HepG2 (cell line): ENCODE measurements around the gene ITGA7. TPM values are rescaled to one million over a fixed set of nuclear protein-coding genes. Genes with fewer than 3 reads are reported as not detected.

Experiments used
- ATAC-seq: fragments of 200-7000 bp; cut with Tn5 transposase; 3 replicates; pipeline ENCODE4 v1.9.1; 2020; ENCODE audit warnings: mild to moderate bottlenecking, moderate library complexity
- BruUV-seq: library from RNA; stranded (reverse); fragments of 400-500 nt; replicated peaks from 2 replicates; lab custom pipeline; 2021; lab: Mats Ljungman, UMichigan
- CTCF ChIA-PET: fragments of 300-600 bp; formaldehyde crosslinking; extraction: SDS; loops from one replicate; lab custom pipeline; 2021; ENCODE audit warnings: low total read pairs, inconsistent platforms, low intra/inter-chr PET ratio; lab: Yijun Ruan, JAX
- POLR2A ChIA-PET: fragments of 350-600 bp; sonication (Branson Sonifier 250); formaldehyde crosslinking; loops from one replicate; lab custom pipeline; 2020; ENCODE audit warnings: antibody characterized with exemption, inconsistent platforms; lab: Yijun Ruan, JAX
- DNase-seq: peaks from one replicate; pipeline ENCODE4 v3.0.0-alpha.2; 2015; ENCODE audit warnings: low spot score
- FAIRE-seq: peaks from 3 replicates; lab custom pipeline; 2011; peaks lifted over from hg19 to GRCh38; lab: Jason Lieb, UNC
- H2AFZ ChIP-seq: one replicate; pipeline ENCODE4 v1.6.1; 2011; ENCODE audit warnings: low read length, inconsistent platforms
- H3K27ac ChIP-seq: fragments of 300-600 bp; 3 replicates; pipeline ENCODE4 v1.8.0; 2011; ENCODE audit warnings: mixed run types, mild to moderate bottlenecking, mixed read lengths, low read length, inconsistent platforms; ENCODE audit not compliant: insufficient read depth; ENCODE audit errors: extremely low read length
- H3K27me3 ChIP-seq, 2 experiments: fragments of 200-600 bp in 1 of 2; 2 replicates in 1 of 2; 3 replicates in 1 of 2; pipeline versions ENCODE4 v1.6.0 to v1.8.0; 2011; ENCODE audit warnings: low read length in 2 of 2, mild to moderate bottlenecking in 2 of 2, moderate library complexity in 2 of 2, inconsistent platforms in 1 of 2; ENCODE audit not compliant: insufficient read depth in 2 of 2, control insufficient read depth in 1 of 2
- H3K36me3 ChIP-seq, 2 experiments: fragments of 200-600 bp in 1 of 2; replicated peaks in 1 of 2; 2 replicates in 1 of 2; 3 replicates in 1 of 2; pipeline versions ENCODE4 v1.5.1 to v1.8.0; 2011; ENCODE audit warnings: low read length in 2 of 2, inconsistent platforms in 1 of 2; ENCODE audit not compliant: insufficient read depth in 2 of 2, control insufficient read depth in 1 of 2
- H3K4me1 ChIP-seq: 2 replicates; pipeline ENCODE4 v1.5.1; 2012; ENCODE audit warnings: low read length, inconsistent platforms; ENCODE audit not compliant: insufficient read depth
- H3K4me2 ChIP-seq: 2 replicates; pipeline ENCODE4 v1.6.0; 2011; ENCODE audit warnings: low read depth, low read length, inconsistent platforms
- H3K4me3 ChIP-seq, 3 experiments: fragments of 200-600 bp in 1 of 3; sonication (generic), shearing (Covaris generic) in 1 of 3; replicated peaks in 1 of 3; 2 replicates each; pipeline ENCODE4 v1.5.1; 2011 to 2016; ENCODE audit warnings: low read length in 3 of 3, inconsistent platforms in 2 of 3, low read depth in 2 of 3, mild to moderate bottlenecking in 2 of 3, control low read depth in 1 of 3, mixed read lengths in 1 of 3; ENCODE audit not compliant: insufficient read depth in 1 of 3
- H3K79me2 ChIP-seq: one replicate; pipeline ENCODE4 v1.6.1; 2011; ENCODE audit warnings: low read length, inconsistent platforms; ENCODE audit not compliant: insufficient read depth
- H3K9ac ChIP-seq: 2 replicates; pipeline ENCODE4 v1.6.0; 2011; ENCODE audit warnings: mild to moderate bottlenecking, low read depth, low read length, inconsistent platforms; ENCODE audit not compliant: insufficient read depth
- H3K9me3 ChIP-seq: 2 replicates; pipeline ENCODE4 v1.5.1; 2012; ENCODE audit warnings: mild to moderate bottlenecking, low read length
- H4K20me1 ChIP-seq: 2 replicates; pipeline ENCODE4 v1.6.0; 2011; ENCODE audit warnings: inconsistent platforms, mild to moderate bottlenecking, low read length, moderate library complexity; ENCODE audit not compliant: insufficient read depth
- EP300 ChIP-seq, 3 experiments: sonication (generic) in 1 of 3; formaldehyde crosslinking in 1 of 3; IDR thresholded peaks; 2 replicates each; pipeline versions ENCODE4 v1.5.1 to v1.6.1; 2011 to 2020; ENCODE audit warnings: low read depth in 2 of 3, low read length in 2 of 3, borderline replicate concordance in 1 of 3, improper control_type of control experiment in 1 of 3, mild to moderate bottlenecking in 1 of 3, missing genetic modification reagents in 1 of 3, moderate library complexity in 1 of 3
- FOSL1 ChIP-seq: sonication (generic); formaldehyde crosslinking; IDR thresholded peaks from 2 replicates; pipeline ENCODE4 v1.9.0; 2021; ENCODE audit warnings: missing genetic modification reagents, borderline replicate concordance
- HOMEZ ChIP-seq: IDR thresholded peaks from 2 replicates; pipeline ENCODE4 v1.6.1; 2016; ENCODE audit warnings: low read depth
- POLR2AphosphoS5 ChIP-seq: IDR thresholded peaks from 2 replicates; pipeline ENCODE4 v1.6.1; 2012; ENCODE audit warnings: low read depth, low read length
- ZNF740 ChIP-seq: sonication (generic); formaldehyde crosslinking; IDR thresholded peaks from 2 replicates; pipeline ENCODE4 v1.4.0; 2020; ENCODE audit warnings: missing genetic modification reagents
- WGBS: methylation state at CpG from one replicate; pipeline ENCODE4 v1.1.6; 2017; ENCODE audit warnings: low lambda C conversion rate; 5-methylcytosine and 5-hydroxymethylcytosine counted together
- in situ Hi-C: cut with HindIII; loops from 2 replicates; pipeline ENCODE4 v1.10.0; 2017; ENCODE audit warnings: low pct_unique_long_range_greater_than_20kb; ENCODE audit not compliant: extremely low pct_ligation_motif_present
- intact Hi-C: fragments of 100-400 bp; cut with micrococcal nuclease; formaldehyde crosslinking; loops from one replicate; pipeline ENCODE4 v1.10.0; 2022; ENCODE audit not compliant: unreplicated experiment
- polyA plus RNA-seq, 8 experiments: library from polyadenylated mRNA; depleted of rRNA in 3 of 8; stranded (reverse) in 7 of 8; unstranded in 1 of 8; fragments of >200 nt; fragmentation: Illumina TruSeq in 4 of 8; extraction: Trizol in 4 of 8; gene quantifications; 2 replicates each; pipeline versions ENCODE4 v1.2.1 to v1.2.3, GENCODE V29; 2011 to 2016; ENCODE audit warnings: low read depth in 4 of 8, missing spikeins in 1 of 8, mixed read lengths in 1 of 8; ENCODE audit not compliant: insufficient read depth in 1 of 8
- total RNA-seq, 5 experiments: library from RNA; depleted of rRNA; stranded (reverse); fragments of >200 nt; fragmentation: Illumina TruSeq; extraction: Trizol; gene quantifications; 2 replicates each; pipeline ENCODE4 v1.2.3, GENCODE V29; 2016; ENCODE audit warnings: low read depth in 1 of 5

Gene ITGA7
- total and polyA plus RNA-seq, 2 of the 13 experiments (the other 11 are each of a cell fraction or from before 2014, with no cell fraction given), result 0.65 to 0.75 TPM

GRCh38 chr12:55732288-55732687, 24.6 kb upstream of the ITGA7 start:
- Histone ChIP-seq H3K4me3 (no peak overlapping the region), H3K4me2 (no peak overlapping the region), H2AFZ (no peak overlapping the region), H3K79me2 (peaks cover 9% of the 10 kb centered on the region), H3K9me3 (no peaks in the 10 kb centered on the region), H4K20me1 (0 out of 2 replicates have a peak, but pooled peaks cover 5% of the 10 kb centered on the region), H3K36me3 (no peaks in the 10 kb centered on the region), H3K27me3 (no peaks in the 10 kb centered on the region; a peak in 1 of 5 replicates), H3K4me1 (peaks cover 29% of the 10 kb centered on the region), H3K9ac (no peak overlapping the region), H3K27ac (no peak overlapping the region)
- no peak for FAIRE-seq
- ATAC-seq, result no peak
- BruUV-seq, result no TSS peak
- CTCF ChIA-PET, result no interaction called here
- in situ Hi-C loops (no loop called here), intact Hi-C loops (no loop called here)
- no peak for TF ChIP-seq EP300 (IDR thresholded peaks at IDR 0.05; ENCODE audit: low read depth in 2 of 2, low read length in 2 of 2)
- no peak for TF ChIP-seq EP300 (CRISPR knock-in tag; IDR thresholded peaks at IDR 0.05; ENCODE audit: borderline replicate concordance)
- no peak for TF ChIP-seq FOSL1
- TF ChIP-seq HOMEZ, result no peak
- no peak for TF ChIP-seq ZNF740 (CRISPR knock-in tag)
- TF ChIP-seq POLR2AphosphoS5, result no peak
- no peak for DNase-seq
- POLR2A ChIA-PET, result no interaction called here
- 61% methylated on average over 3 of the region's 4 CpGs for WGBS
